HepG2 (cell line): ENCODE measurements around the gene FSD1. TPM values are rescaled to one million over a fixed set of nuclear protein-coding genes. Genes with fewer than 3 reads are reported as not detected.

Source experiments
- ARHGAP35 ChIP-seq: sonication (generic); formaldehyde crosslinking; IDR thresholded peaks from 2 replicates; pipeline ENCODE4 v1.9.0; 2022; ENCODE audit warnings: mild to moderate bottlenecking, inconsistent platforms, moderate library complexity, missing genetic modification reagents, borderline replicate concordance
- HDAC2 ChIP-seq: sonication (generic); formaldehyde crosslinking; IDR thresholded peaks from 2 replicates; pipeline ENCODE4 v1.4.0; 2020; ENCODE audit warnings: missing genetic modification reagents
- PCBP1 ChIP-seq: fragments of 200-400 bp; formaldehyde crosslinking; IDR thresholded peaks from 2 replicates; pipeline ENCODE4 v1.6.1; 2017; ENCODE audit warnings: mild to moderate bottlenecking, low read depth, low read length, borderline replicate concordance
- PPARG ChIP-seq: conservative IDR thresholded peaks from 2 replicates; pipeline ENCODE4 v1.6.1; 2016; ENCODE audit warnings: missing biosample characterization, missing genetic modification reagents
- ZNF562 ChIP-seq: sonication (generic); formaldehyde crosslinking; IDR thresholded peaks from 2 replicates; pipeline ENCODE4 v1.8.0; 2022; ENCODE audit warnings: missing genetic modification reagents, borderline replicate concordance
- polyA plus RNA-seq, 8 experiments: library from polyadenylated mRNA; depleted of rRNA in 3 of 8; stranded (reverse) in 7 of 8; unstranded in 1 of 8; fragments of >200 nt; fragmentation: Illumina TruSeq in 4 of 8; extraction: Trizol in 4 of 8; gene quantifications; 2 replicates each; pipeline versions ENCODE4 v1.2.1 to v1.2.3, GENCODE V29; 2011 to 2016; ENCODE audit warnings: low read depth in 4 of 8, missing spikeins in 1 of 8, mixed read lengths in 1 of 8; ENCODE audit not compliant: insufficient read depth in 1 of 8
- total RNA-seq, 5 experiments: library from RNA; depleted of rRNA; stranded (reverse); fragments of >200 nt; fragmentation: Illumina TruSeq; extraction: Trizol; gene quantifications; 2 replicates each; pipeline ENCODE4 v1.2.3, GENCODE V29; 2016; ENCODE audit warnings: low read depth in 1 of 5
- TF ChIP-seq, protein P1 (sequence below): sonication (generic); formaldehyde crosslinking; conservative IDR thresholded peaks from 2 replicates; pipeline ENCODE4 v1.4.0; 2020; ENCODE audit warnings: missing genetic modification reagents
- TF ChIP-seq, protein P2 (sequence below), 2 experiments: sonication (generic) in 1 of 2; formaldehyde crosslinking in 1 of 2; IDR thresholded peaks; 2 replicates each; pipeline versions ENCODE4 v1.5.1 to v1.6.1; 2011 to 2020; ENCODE audit warnings: borderline replicate concordance in 1 of 2, low read depth in 1 of 2, low read length in 1 of 2, mild to moderate bottlenecking in 1 of 2, missing genetic modification reagents in 1 of 2, moderate library complexity in 1 of 2
- TF ChIP-seq, protein P3 (sequence below): sonication (generic); formaldehyde crosslinking; IDR thresholded peaks from 2 replicates; pipeline ENCODE4 v1.9.0; 2021; ENCODE audit warnings: missing genetic modification reagents, borderline replicate concordance
- TF ChIP-seq, protein P4 (sequence below): sonication (generic); formaldehyde crosslinking; IDR thresholded peaks from 2 replicates; pipeline ENCODE4 v1.5.0; 2020; ENCODE audit warnings: missing genetic modification reagents, mild to moderate bottlenecking, borderline replicate concordance
- TF ChIP-seq, protein P5 (sequence below), 2 experiments: sonication (generic) in 1 of 2; formaldehyde crosslinking in 1 of 2; IDR thresholded peaks; 2 replicates each; pipeline versions ENCODE4 v1.4.0 to v1.6.1; 2016 to 2020; ENCODE audit warnings: borderline replicate concordance in 1 of 2, low read depth in 1 of 2, mild to moderate bottlenecking in 1 of 2, missing genetic modification reagents in 1 of 2
- TF ChIP-seq, protein P6 (sequence below): IDR thresholded peaks from 2 replicates; pipeline ENCODE4 v1.6.1; 2016; ENCODE audit warnings: low read depth, control low read depth

Gene FSD1
- total and polyA plus RNA-seq, 2 of the 13 experiments (the other 11 are each of a cell fraction or from before 2014, with no cell fraction given): 0.29 to 0.66 TPM

DNA sequence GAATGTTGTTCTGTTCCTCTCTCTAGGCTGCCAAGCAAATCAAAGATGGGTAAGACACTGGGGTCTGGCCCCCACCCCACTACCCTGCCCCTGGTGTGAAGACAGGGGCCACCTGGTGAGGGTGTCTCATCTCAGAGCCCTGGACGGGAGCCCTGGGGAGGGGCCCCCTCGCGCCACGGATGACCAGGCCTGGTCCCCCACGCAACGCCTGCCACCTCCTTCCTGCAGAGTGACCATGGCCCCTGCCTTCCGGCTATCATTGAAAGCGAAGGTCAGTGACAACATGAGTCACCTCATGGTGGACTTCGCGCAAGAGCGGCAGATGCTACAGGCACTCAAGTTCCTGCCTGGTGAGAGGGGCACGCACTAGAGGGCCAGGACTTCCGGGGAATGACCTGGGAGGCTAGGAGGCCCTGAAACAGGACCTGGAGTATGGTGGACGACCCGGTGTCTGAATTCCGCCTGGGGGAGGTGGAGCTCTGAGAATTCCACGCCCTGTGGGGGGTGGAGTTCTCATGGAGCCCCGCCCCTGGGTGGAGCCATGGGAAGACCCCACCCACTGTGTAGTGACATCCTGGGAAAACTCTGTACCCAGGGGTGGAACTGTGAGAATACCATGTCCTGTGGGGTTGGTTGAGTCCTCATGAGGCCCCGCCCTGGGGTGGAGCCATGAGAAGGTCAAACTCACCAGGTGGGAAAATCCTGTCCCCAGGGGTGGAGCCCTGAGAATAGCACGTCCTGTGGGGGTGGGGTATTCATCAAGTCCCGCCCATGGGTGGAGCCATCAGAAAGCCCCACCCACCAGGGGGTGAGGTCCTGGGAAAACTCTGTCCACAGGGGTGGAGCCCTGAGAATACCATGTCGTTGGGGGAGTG is 6.1 kb downstream of the FSD1 start (continued):
- TF ChIP-seq, protein P1, sequence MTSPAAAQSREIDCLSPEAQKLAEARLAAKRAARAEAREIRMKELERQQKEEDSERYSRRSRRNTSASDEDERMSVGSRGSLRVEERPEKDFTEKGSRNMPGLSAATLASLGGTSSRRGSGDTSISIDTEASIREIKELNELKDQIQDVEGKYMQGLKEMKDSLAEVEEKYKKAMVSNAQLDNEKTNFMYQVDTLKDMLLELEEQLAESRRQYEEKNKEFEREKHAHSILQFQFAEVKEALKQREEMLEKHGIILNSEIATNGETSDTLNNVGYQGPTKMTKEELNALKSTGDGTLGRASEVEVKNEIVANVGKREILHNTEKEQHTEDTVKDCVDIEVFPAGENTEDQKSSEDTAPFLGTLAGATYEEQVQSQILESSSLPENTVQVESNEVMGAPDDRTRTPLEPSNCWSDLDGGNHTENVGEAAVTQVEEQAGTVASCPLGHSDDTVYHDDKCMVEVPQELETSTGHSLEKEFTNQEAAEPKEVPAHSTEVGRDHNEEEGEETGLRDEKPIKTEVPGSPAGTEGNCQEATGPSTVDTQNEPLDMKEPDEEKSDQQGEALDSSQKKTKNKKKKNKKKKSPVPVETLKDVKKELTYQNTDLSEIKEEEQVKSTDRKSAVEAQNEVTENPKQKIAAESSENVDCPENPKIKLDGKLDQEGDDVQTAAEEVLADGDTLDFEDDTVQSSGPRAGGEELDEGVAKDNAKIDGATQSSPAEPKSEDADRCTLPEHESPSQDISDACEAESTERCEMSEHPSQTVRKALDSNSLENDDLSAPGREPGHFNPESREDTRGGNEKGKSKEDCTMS (CRISPR knock-in tag): no peak
- TF ChIP-seq ZNF562 (CRISPR knock-in tag): no peak
- TF ChIP-seq, protein P2, sequence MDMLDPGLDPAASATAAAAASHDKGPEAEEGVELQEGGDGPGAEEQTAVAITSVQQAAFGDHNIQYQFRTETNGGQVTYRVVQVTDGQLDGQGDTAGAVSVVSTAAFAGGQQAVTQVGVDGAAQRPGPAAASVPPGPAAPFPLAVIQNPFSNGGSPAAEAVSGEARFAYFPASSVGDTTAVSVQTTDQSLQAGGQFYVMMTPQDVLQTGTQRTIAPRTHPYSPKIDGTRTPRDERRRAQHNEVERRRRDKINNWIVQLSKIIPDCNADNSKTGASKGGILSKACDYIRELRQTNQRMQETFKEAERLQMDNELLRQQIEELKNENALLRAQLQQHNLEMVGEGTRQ (IDR thresholded peaks at IDR 0.05; ENCODE audit: low read depth, low read length): no peak
- TF ChIP-seq, protein P2 (CRISPR knock-in tag; IDR thresholded peaks at IDR 0.05; ENCODE audit: borderline replicate concordance): 0 out of 2 replicates have a peak, but pooled peaks have one; percentile 28
- TF ChIP-seq, protein P3, sequence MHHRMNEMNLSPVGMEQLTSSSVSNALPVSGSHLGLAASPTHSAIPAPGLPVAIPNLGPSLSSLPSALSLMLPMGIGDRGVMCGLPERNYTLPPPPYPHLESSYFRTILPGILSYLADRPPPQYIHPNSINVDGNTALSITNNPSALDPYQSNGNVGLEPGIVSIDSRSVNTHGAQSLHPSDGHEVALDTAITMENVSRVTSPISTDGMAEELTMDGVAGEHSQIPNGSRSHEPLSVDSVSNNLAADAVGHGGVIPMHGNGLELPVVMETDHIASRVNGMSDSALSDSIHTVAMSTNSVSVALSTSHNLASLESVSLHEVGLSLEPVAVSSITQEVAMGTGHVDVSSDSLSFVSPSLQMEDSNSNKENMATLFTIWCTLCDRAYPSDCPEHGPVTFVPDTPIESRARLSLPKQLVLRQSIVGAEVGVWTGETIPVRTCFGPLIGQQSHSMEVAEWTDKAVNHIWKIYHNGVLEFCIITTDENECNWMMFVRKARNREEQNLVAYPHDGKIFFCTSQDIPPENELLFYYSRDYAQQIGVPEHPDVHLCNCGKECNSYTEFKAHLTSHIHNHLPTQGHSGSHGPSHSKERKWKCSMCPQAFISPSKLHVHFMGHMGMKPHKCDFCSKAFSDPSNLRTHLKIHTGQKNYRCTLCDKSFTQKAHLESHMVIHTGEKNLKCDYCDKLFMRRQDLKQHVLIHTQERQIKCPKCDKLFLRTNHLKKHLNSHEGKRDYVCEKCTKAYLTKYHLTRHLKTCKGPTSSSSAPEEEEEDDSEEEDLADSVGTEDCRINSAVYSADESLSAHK (CRISPR knock-in tag): no peak
- TF ChIP-seq PPARG (CRISPR knock-in tag): peak; percentile 87
- TF ChIP-seq, protein P4, sequence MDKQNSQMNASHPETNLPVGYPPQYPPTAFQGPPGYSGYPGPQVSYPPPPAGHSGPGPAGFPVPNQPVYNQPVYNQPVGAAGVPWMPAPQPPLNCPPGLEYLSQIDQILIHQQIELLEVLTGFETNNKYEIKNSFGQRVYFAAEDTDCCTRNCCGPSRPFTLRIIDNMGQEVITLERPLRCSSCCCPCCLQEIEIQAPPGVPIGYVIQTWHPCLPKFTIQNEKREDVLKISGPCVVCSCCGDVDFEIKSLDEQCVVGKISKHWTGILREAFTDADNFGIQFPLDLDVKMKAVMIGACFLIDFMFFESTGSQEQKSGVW (CRISPR knock-in tag): no peak
- no peak for TF ChIP-seq PCBP1
- 0 out of 2 replicates have a peak, but pooled peaks have one; percentile 64 for TF ChIP-seq ARHGAP35 (CRISPR knock-in tag)
- TF ChIP-seq, protein P5, sequence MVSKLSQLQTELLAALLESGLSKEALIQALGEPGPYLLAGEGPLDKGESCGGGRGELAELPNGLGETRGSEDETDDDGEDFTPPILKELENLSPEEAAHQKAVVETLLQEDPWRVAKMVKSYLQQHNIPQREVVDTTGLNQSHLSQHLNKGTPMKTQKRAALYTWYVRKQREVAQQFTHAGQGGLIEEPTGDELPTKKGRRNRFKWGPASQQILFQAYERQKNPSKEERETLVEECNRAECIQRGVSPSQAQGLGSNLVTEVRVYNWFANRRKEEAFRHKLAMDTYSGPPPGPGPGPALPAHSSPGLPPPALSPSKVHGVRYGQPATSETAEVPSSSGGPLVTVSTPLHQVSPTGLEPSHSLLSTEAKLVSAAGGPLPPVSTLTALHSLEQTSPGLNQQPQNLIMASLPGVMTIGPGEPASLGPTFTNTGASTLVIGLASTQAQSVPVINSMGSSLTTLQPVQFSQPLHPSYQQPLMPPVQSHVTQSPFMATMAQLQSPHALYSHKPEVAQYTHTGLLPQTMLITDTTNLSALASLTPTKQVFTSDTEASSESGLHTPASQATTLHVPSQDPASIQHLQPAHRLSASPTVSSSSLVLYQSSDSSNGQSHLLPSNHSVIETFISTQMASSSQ (IDR thresholded peaks at IDR 0.05; ENCODE audit: low read depth): no peak
- TF ChIP-seq, protein P5 (CRISPR knock-in tag; IDR thresholded peaks at IDR 0.05; ENCODE audit: borderline replicate concordance): peak; percentile 40; the same call in 1 of the 2 replicates
- TF ChIP-seq, protein P6, sequence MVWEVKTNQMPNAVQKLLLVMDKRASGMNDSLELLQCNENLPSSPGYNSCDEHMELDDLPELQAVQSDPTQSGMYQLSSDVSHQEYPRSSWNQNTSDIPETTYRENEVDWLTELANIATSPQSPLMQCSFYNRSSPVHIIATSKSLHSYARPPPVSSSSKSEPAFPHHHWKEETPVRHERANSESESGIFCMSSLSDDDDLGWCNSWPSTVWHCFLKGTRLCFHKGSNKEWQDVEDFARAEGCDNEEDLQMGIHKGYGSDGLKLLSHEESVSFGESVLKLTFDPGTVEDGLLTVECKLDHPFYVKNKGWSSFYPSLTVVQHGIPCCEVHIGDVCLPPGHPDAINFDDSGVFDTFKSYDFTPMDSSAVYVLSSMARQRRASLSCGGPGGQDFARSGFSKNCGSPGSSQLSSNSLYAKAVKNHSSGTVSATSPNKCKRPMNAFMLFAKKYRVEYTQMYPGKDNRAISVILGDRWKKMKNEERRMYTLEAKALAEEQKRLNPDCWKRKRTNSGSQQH (CRISPR knock-in tag): peak; percentile 87; the same call in 1 of the 2 replicates
- peak; percentile 93 for TF ChIP-seq HDAC2 (CRISPR knock-in tag)
